ENCODE data around the gene CRTAC1. TPM values are rescaled to one million over a fixed set of nuclear protein-coding genes. Genes with fewer than 3 reads are reported as not detected.

Gene CRTAC1
- total and polyA plus RNA-seq, 12 donors, result 0.09 to 1.4 (median 0.48) TPM; not detected in 4

GRCh38 chr10:98010939-98011685, 19.3 kb downstream of the CRTAC1 start:
- 62 to 76% (median 70%) methylated on average over 7 to 9 of the region's 9 CpGs for WGBS, 4 donors
- no peak for DNase-seq
- H3K36me3 ChIP-seq (replicated peaks in 1 of 2), result no peaks in the 10 kb centered on the region
- no peaks in the 10 kb centered on the region for H3K4me1 ChIP-seq (replicated peaks in 1 of 2)
- H3K9me3 ChIP-seq (replicated peaks in 1 of 3), result no peaks in the 10 kb centered on the region
- TF ChIP-seq POLR2A (IDR thresholded peaks at IDR 0.05), result no peak
- TF ChIP-seq CTCF (IDR thresholded peaks at IDR 0.05), result no peak
- intact Hi-C loops (cut with DNase I), result no loop called here
- H3K27ac ChIP-seq, result no peak overlapping the region
- H3K27me3 ChIP-seq, result peaks cover 4% of the 10 kb centered on the region
- H3K4me3 ChIP-seq, result no peak overlapping the region

DNA sequence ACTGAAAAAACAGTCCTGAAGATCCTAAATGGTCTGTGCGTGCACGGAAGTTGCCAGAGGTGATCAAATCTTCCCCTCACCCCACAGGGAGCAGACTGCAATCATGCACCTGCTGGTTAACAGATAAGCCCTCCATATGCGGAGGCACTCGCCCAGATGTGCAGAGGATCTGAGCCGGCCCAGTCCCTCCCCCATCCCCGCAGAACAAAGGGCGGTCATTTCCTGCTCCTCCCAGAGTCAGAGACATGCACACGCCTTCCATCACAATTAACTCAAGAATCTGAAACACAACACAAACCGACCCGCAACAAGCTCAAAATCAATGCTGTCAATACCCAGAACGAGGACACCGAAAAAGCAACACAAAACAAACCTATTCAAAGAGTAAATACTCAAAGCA, 24.2 kb downstream of the CRTAC1 start:
- H3K4me3 ChIP-seq, result no peak overlapping the region
- no peaks in the 10 kb centered on the region for H3K9me3 ChIP-seq (replicated peaks in 1 of 3)
- H3K4me1 ChIP-seq (replicated peaks in 1 of 2), result no peaks in the 10 kb centered on the region
- intact Hi-C loops (cut with DNase I), result no loop called here
- peaks cover 4% of the 10 kb centered on the region for H3K27me3 ChIP-seq
- H3K27ac ChIP-seq, result no peak overlapping the region
- TF ChIP-seq POLR2A (IDR thresholded peaks at IDR 0.05) (no peak), CTCF (IDR thresholded peaks at IDR 0.05) (no peak)
- 10 to 17% (median 13%) methylated on average over 10 to 12 of the region's 12 CpGs for WGBS, 4 donors
- no peak for DNase-seq
- no peaks in the 10 kb centered on the region for H3K36me3 ChIP-seq (replicated peaks in 1 of 2)

DNA sequence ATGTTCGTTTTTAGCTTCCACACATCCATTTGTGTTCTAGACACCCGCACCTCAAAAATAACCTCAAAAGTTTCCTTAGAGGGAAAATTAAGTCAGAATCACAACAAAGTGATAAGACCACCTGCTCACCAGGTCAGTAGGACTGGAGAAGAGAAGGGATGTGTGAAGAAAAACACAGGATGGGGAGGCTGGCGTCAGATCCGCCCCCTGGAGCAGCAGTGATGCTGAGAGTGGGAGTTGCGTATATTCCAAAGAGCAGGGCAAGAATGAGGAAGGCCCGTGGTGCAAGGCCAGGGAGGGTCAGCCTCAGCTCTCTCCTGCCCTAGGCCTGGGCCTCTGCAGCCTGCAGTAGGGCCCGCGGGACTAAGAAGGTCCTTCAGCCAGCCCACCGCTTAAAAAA, 28.7 kb downstream of the CRTAC1 start:
- TF ChIP-seq CTCF (IDR thresholded peaks at IDR 0.05) (no peak), POLR2A (IDR thresholded peaks at IDR 0.05) (no peak)
- Histone ChIP-seq H3K4me3 (no peak overlapping the region), H3K9me3 (replicated peaks in 1 of 3) (no peaks in the 10 kb centered on the region), H3K27ac (no peak overlapping the region), H3K4me1 (replicated peaks in 1 of 2) (no peaks in the 10 kb centered on the region), H3K27me3 (no peaks in the 10 kb centered on the region), H3K36me3 (replicated peaks in 1 of 2) (no peaks in the 10 kb centered on the region)
- WGBS, 4 donors, result 75 to 79% (median 79%) methylated on average over 9 of the region's 9 CpGs
- intact Hi-C loops (cut with DNase I), result no loop called here
- DNase-seq, result no peak

- no peak for DNase-seq
- H3K4me3 ChIP-seq, result no peak overlapping the region
- H3K27ac ChIP-seq, result no peak overlapping the region
- WGBS, 4 donors, result 85 to 93% (median 90%) methylated on average over 9 to 11 of the region's 11 CpGs
- intact Hi-C loops (cut with DNase I), result no loop called here
- H3K9me3 ChIP-seq (replicated peaks in 1 of 3), result no peaks in the 10 kb centered on the region
- H3K27me3 ChIP-seq, result no peaks in the 10 kb centered on the region
- TF ChIP-seq CTCF (IDR thresholded peaks at IDR 0.05) (no peak), POLR2A (IDR thresholded peaks at IDR 0.05) (no peak)
- no peaks in the 10 kb centered on the region for H3K36me3 ChIP-seq (replicated peaks in 1 of 2)
- no peaks in the 10 kb centered on the region for H3K4me1 ChIP-seq (replicated peaks in 1 of 2)
Measured at GRCh38 chr10:98000346-98000745, 30.1 kb downstream of the CRTAC1 start.
